A549 (cell line): ENCODE data around the gene IGFL4. TPM values are rescaled to one million over a fixed set of nuclear protein-coding genes. Genes with fewer than 3 reads are reported as not detected.

Experiments used
- ATAC-seq, 2 experiments: fragments of 200-7000 bp in 1 of 2; fragments of >200 bp in 1 of 2; cut with Nextera tagmentation in 1 of 2; cut with Tn5 transposase in 1 of 2; 3 replicates each; pipeline versions ENCODE4 v1.8.0 to v1.9.1; 2018 to 2020; ENCODE audit warnings: mild to moderate bottlenecking in 1 of 2, moderate library complexity in 1 of 2
- CTCF ChIA-PET: fragments of 300-600 bp; sonication (Branson Sonifier 250); formaldehyde crosslinking; extraction: SDS; loops from one replicate; lab custom pipeline; 2021; ENCODE audit warnings: antibody characterized with exemption, inconsistent platforms; lab: Yijun Ruan, JAX
- POLR2A ChIA-PET: fragments of 350-600 bp; formaldehyde crosslinking; extraction: SDS; loops from one replicate; lab custom pipeline; 2021; ENCODE audit warnings: antibody characterized with exemption, inconsistent platforms; lab: Yijun Ruan, JAX
- DNase-seq, 2 experiments: peaks; one replicate each; pipeline versions ENCODE4 v3.0.0 to v3.0.0-alpha.2; 2011 to 2016; ENCODE audit warnings: low read depth in 1 of 2, low spot score in 1 of 2
- FAIRE-seq: peaks from 2 replicates; lab custom pipeline; 2011; peaks lifted over from hg19 to GRCh38; lab: Jason Lieb, UNC
- H3K27ac ChIP-seq, 2 experiments: fragments of >200 bp; sonication (Bioruptor Twin); formaldehyde crosslinking; 3 replicates each; pipeline ENCODE4 v1.5.1; 2016 to 2017
- H3K4me1 ChIP-seq: fragments of >200 bp; sonication (Bioruptor Twin); formaldehyde crosslinking; 3 replicates; pipeline ENCODE4 v1.6.1; 2016
- H3K4me2 ChIP-seq: fragments of >200 bp; sonication (Bioruptor Twin); formaldehyde crosslinking; 3 replicates; pipeline ENCODE4 v1.6.1; 2016
- H3K4me3 ChIP-seq: fragments of >200 bp; sonication (Bioruptor Twin); formaldehyde crosslinking; 3 replicates; pipeline ENCODE4 v1.5.1; 2016
- H3K9me3 ChIP-seq: fragments of >200 bp; sonication (Bioruptor Twin); formaldehyde crosslinking; 3 replicates; pipeline ENCODE4 v1.6.1; 2016
- ATOH8 ChIP-seq: fragments of 250-450 bp; sonication (Bioruptor Pico); IDR thresholded peaks from 2 replicates; pipeline ENCODE4 v1.5.0; 2020; ENCODE audit warnings: low read depth, mild to moderate bottlenecking, moderate library complexity
- CEBPB ChIP-seq, 2 experiments: fragments of >200 bp in 1 of 2; sonication (Bioruptor Twin) in 1 of 2; formaldehyde crosslinking in 1 of 2; IDR thresholded peaks; 2 replicates each; pipeline ENCODE4 v1.6.1; 2012 to 2016
- CTCF ChIP-seq: fragments of >200 bp; sonication (Bioruptor Twin); formaldehyde crosslinking; IDR thresholded peaks from 3 replicates; pipeline ENCODE4 v1.5.1; 2016
- EP300 ChIP-seq, 2 experiments: fragments of >200 bp; sonication (Bioruptor Twin); formaldehyde crosslinking; IDR thresholded peaks; 2 replicates in 1 of 2; 3 replicates in 1 of 2; pipeline ENCODE4 v1.6.1; 2016 to 2017
- FOSB ChIP-seq: fragments of 250-450 bp; sonication (Bioruptor Pico); IDR thresholded peaks from 2 replicates; pipeline ENCODE4 v1.5.0; 2020; ENCODE audit warnings: mild to moderate bottlenecking, moderate library complexity
- FOSL2 ChIP-seq, 2 experiments: fragments of 450-650 bp in 1 of 2; fragments of >200 bp in 1 of 2; sonication (Bioruptor Twin) in 1 of 2; formaldehyde crosslinking; IDR thresholded peaks; 2 replicates each; pipeline versions ENCODE4 v1.5.0 to v1.6.1; 2016 to 2020; ENCODE audit warnings: mild to moderate bottlenecking in 1 of 2, moderate library complexity in 1 of 2
- GATA3 ChIP-seq: IDR thresholded peaks from 2 replicates; pipeline ENCODE4 v1.6.1; 2012; ENCODE audit warnings: borderline replicate concordance
- HDAC2 ChIP-seq: fragments of 200-600 bp; sonication (generic); IDR thresholded peaks from 2 replicates; pipeline ENCODE4 v1.6.1; 2016
- HOXB5 ChIP-seq: fragments of 250-450 bp; sonication (Bioruptor Pico); IDR thresholded peaks from 2 replicates; pipeline ENCODE4 v1.5.0; 2020; ENCODE audit warnings: mild to moderate bottlenecking, moderate library complexity
- JUN ChIP-seq, 2 experiments: fragments of >200 bp; sonication (Bioruptor Twin); formaldehyde crosslinking; IDR thresholded peaks; 2 replicates in 1 of 2; 3 replicates in 1 of 2; pipeline ENCODE4 v1.6.1; 2016 to 2017
- JUNB ChIP-seq: fragments of >200 bp; sonication (Bioruptor Twin); formaldehyde crosslinking; IDR thresholded peaks from 2 replicates; pipeline ENCODE4 v1.6.1; 2016
- MAFK ChIP-seq: fragments of 450-650 bp; IDR thresholded peaks from 2 replicates; pipeline ENCODE4 v1.6.1; 2014; ENCODE audit not compliant: partially characterized antibody
- MAX ChIP-seq: IDR thresholded peaks from 2 replicates; pipeline ENCODE4 v1.6.1; 2012
- MAZ ChIP-seq: fragments of 150-350 bp; IDR thresholded peaks from 2 replicates; pipeline ENCODE4 v1.6.1; 2014; ENCODE audit warnings: antibody characterized with exemption, low read depth, low read length, borderline replicate concordance
- MYC ChIP-seq: IDR thresholded peaks from 2 replicates; pipeline ENCODE4 v1.6.1; 2012; ENCODE audit warnings: mild to moderate bottlenecking, inconsistent platforms, low read length, improper control_type of control experiment, borderline replicate concordance
- PHF8 ChIP-seq: fragments of 200-600 bp; sonication (generic); IDR thresholded peaks from 2 replicates; pipeline ENCODE4 v1.6.1; 2016; ENCODE audit warnings: low read depth, mild to moderate bottlenecking, antibody characterized with exemption, moderate library complexity, borderline replicate concordance
- RAD21 ChIP-seq, 2 experiments: fragments of >200 bp in 1 of 2; sonication (Bioruptor Twin) in 1 of 2; formaldehyde crosslinking in 1 of 2; IDR thresholded peaks in 1 of 2; conservative IDR thresholded peaks in 1 of 2; 2 replicates in 1 of 2; 3 replicates in 1 of 2; pipeline ENCODE4 v1.6.1; 2012 to 2018; ENCODE audit warnings: inconsistent platforms in 1 of 2
- RFX5 ChIP-seq: fragments of 450-650 bp; IDR thresholded peaks from 2 replicates; pipeline ENCODE4 v1.7.1; 2014; ENCODE audit warnings: antibody characterized with exemption, mild to moderate bottlenecking, moderate library complexity
- SMC3 ChIP-seq: fragments of >200 bp; sonication (Bioruptor Twin); formaldehyde crosslinking; IDR thresholded peaks from 3 replicates; pipeline ENCODE4 v1.6.1; 2018; ENCODE audit warnings: inconsistent platforms
- ZSCAN20 ChIP-seq: fragments of 250-450 bp; sonication (Bioruptor Pico); IDR thresholded peaks from 2 replicates; pipeline ENCODE4 v1.8.0; 2022; ENCODE audit warnings: mild to moderate bottlenecking, moderate library complexity
- WGBS: methylation state at CpG from one replicate; pipeline ENCODE4 v1.1.6; 2017; ENCODE audit errors: missing lambda C conversion rate; 5-methylcytosine and 5-hydroxymethylcytosine counted together
- polyA plus RNA-seq, 4 experiments: library from polyadenylated mRNA; depleted of rRNA in 3 of 4; stranded (reverse); fragments of >200 nt; fragmentation: RNase III in 1 of 4; extraction: RNeasy Plus Mini Kit Qiagen cat#74134 plus additional on column Dnase treatment in 1 of 4; gene quantifications; 2 replicates in 3 of 4; 3 replicates in 1 of 4; pipeline ENCODE4 v1.2.3, GENCODE V29; 2011 to 2017

IGFL4 gene
- polyA plus RNA-seq, 2 of the 4 experiments (the other 2 are of a cell fraction), result 1.7 to 3.1 TPM

GRCh38 chr19:46085888-46086287 lies 45.1 kb upstream of the IGFL4 start (continued):
- TF ChIP-seq PHF8 (no peak), MAZ (no peak)

- 17% methylated on average over 2 of the region's 2 CpGs for WGBS
- Histone ChIP-seq H3K4me2 (peak overlapping the region; percentile 49), H3K27ac (peak overlapping the region; percentile 16 to 69; a peak in 5 of 6 replicates), H3K4me1 (peaks cover 37% of the 10 kb centered on the region), H3K9me3 (peaks cover 31% of the 10 kb centered on the region), H3K4me3 (no peak overlapping the region)
- ATAC-seq (peak; percentile 11 to 41; a peak in 1 of 6 replicates), DNase-seq (peak in 1 of 2 experiments; percentile 46), FAIRE-seq (peak; percentile 74)
- TF ChIP-seq FOSB (CRISPR knock-in tag), result no peak
- TF ChIP-seq CEBPB (IDR thresholded peaks at IDR 0.05), result peak in 1 of 2 experiments; percentile 25; a peak in 1 of 4 replicates
- peak; percentile 47; the same call in 1 of the 2 replicates for TF ChIP-seq JUNB
- TF ChIP-seq JUN (IDR thresholded peaks at IDR 0.05), result no peak
- TF ChIP-seq HOXB5 (CRISPR knock-in tag), result no peak
- TF ChIP-seq EP300 (IDR thresholded peaks at IDR 0.05), result peak in 1 of 2 experiments; percentile 24; a peak in 2 of 5 replicates
- ChIA-PET CTCF (interaction anchor here (0.6 to 19.9 kb wide), 43 partner anchors 9 to 433 kb away, joined by 3 to 1009 read pairs (median 5); partner anchors contain the start of genes FOXA3, IGFL2, IGFL4 and PGLYRP1), POLR2A (interaction anchor here (0.9 kb wide), 1 partner anchor 107 kb away, joined by 3 read pairs; no protein-coding TSS in a partner anchor)
Observed at GRCh38 chr19:46082728-46083050, 41.9 kb upstream of the IGFL4 start.

GRCh38 chr19:46081928-46082727 lies 41.3 kb upstream of the IGFL4 start:
- Histone ChIP-seq H3K9me3 (peaks cover 25% of the 10 kb centered on the region), H3K4me1 (peaks cover 37% of the 10 kb centered on the region), H3K27ac (peak overlapping the region; percentile 45 to 69; a peak in 5 of 6 replicates), H3K4me2 (peak overlapping the region; percentile 49), H3K4me3 (no peak overlapping the region)
- POLR2A ChIA-PET, result interaction anchor here (0.9 kb wide), 1 partner anchor 107 kb away, joined by 3 read pairs; no protein-coding TSS in a partner anchor
- TF ChIP-seq MAX, result 0 out of 2 replicates have a peak, but pooled peaks have one; percentile 31
- peak; percentile 91 for TF ChIP-seq CTCF
- TF ChIP-seq CEBPB (IDR thresholded peaks at IDR 0.05), result no peak
- no peak for TF ChIP-seq RFX5
- TF ChIP-seq MYC, result no peak
- no peak for TF ChIP-seq EP300 (IDR thresholded peaks at IDR 0.05)
- TF ChIP-seq RAD21 (conservative IDR thresholded peaks at IDR 0.05 in 1 of 2, IDR thresholded peaks at IDR 0.05 in 1 of 2), result peak; percentile 78 to 79
- TF ChIP-seq SMC3, result peak; percentile 97
- no peak for TF ChIP-seq FOSB (CRISPR knock-in tag)
- CTCF ChIA-PET, result interaction anchor here (0.6 to 19.9 kb wide), 49 partner anchors 9 to 433 kb away, joined by 3 to 1009 read pairs (median 5); partner anchors contain the start of genes FOXA3, IGFL2, IGFL4 and PGLYRP1
- ATAC-seq, result peak; percentile 47 to 51
- peak; percentile 70 to 75 for DNase-seq
- 48% methylated on average over 4 of the region's 4 CpGs for WGBS
- FAIRE-seq, result peak; percentile 97

- CTCF ChIA-PET, result interaction anchor here (0.6 to 19.9 kb wide), 19 partner anchors 8 to 433 kb away, joined by 3 to 1009 read pairs (median 29); partner anchors contain the start of genes IGFL2, IGFL4 and PGLYRP1
- peak overlapping the region; percentile 10; the same call in 1 of the 3 replicates for H3K4me2 ChIP-seq
Observed at GRCh38 chr19:46080561-46080960, 39.8 kb upstream of the IGFL4 start.

More at GRCh38 chr19:46080561-46080960, 39.8 kb upstream of the IGFL4 start:
- peak in 1 of 2 experiments; percentile 65 for DNase-seq
- Histone ChIP-seq H3K27ac (peak overlapping the region in 1 of 2 experiments; percentile 69; a peak in 4 of 6 replicates), H3K4me1 (peaks cover 42% of the 10 kb centered on the region), H3K4me3 (no peak overlapping the region), H3K9me3 (peaks cover 10% of the 10 kb centered on the region; the same call in 2 of the 3 replicates)
- peak; percentile 98 for FAIRE-seq
- POLR2A ChIA-PET, result no interaction called here
- WGBS, result 62% methylated on average over 3 of the region's 3 CpGs
- ATAC-seq, result peak in 1 of 2 experiments; percentile 9; a peak in 3 of 6 replicates
- TF ChIP-seq EP300 (IDR thresholded peaks at IDR 0.05) (peak; percentile 68 to 92; a peak in 4 of 5 replicates), RAD21 (conservative IDR thresholded peaks at IDR 0.05 in 1 of 2, IDR thresholded peaks at IDR 0.05 in 1 of 2) (0 out of 5 replicates have a peak, but pooled peaks of 1 of the 2 experiments have one; percentile 13), ATOH8 (CRISPR knock-in tag) (no peak), JUN (IDR thresholded peaks at IDR 0.05) (peak in 1 of 2 experiments; percentile 81; a peak in 3 of 5 replicates), MAX (peak; percentile 19; the same call in 1 of the 2 replicates), FOSL2 (IDR thresholded peaks at IDR 0.05) (0 out of 2 replicates have a peak, but pooled peaks have one; percentile 21), FOSL2 (CRISPR knock-in tag; IDR thresholded peaks at IDR 0.05) (no peak), HDAC2 (no peak), MAFK (peak; percentile 75), GATA3 (peak; percentile 65; the same call in 1 of the 2 replicates), ZSCAN20 (CRISPR knock-in tag) (no peak), SMC3 (peak; percentile 28; the same call in 1 of the 3 replicates), JUNB (peak; percentile 84)
